KOPT-K1 (cell line): ENCODE results near the gene TALDO1.
A peak's percentile ranks its signal among the peaks of the same experiment; 100 is the strongest.

Source experiments
- H3K27ac ChIP-seq: fragments of 200-600 bp; sonication (generic); 2 replicates; pipeline ENCODE4 v1.5.1; 2016; ENCODE audit warnings: antibody characterized with exemption, mild to moderate bottlenecking, low read depth, low read length; ENCODE audit not compliant: poor library complexity, severe bottlenecking
- H3K36me3 ChIP-seq: fragments of 200-600 bp; sonication (generic); 2 replicates; pipeline ENCODE4 v1.5.1; 2017; ENCODE audit warnings: antibody characterized with exemption, mild to moderate bottlenecking, low read length, moderate library complexity; ENCODE audit not compliant: insufficient read depth
- H3K9me3 ChIP-seq: fragments of 200-600 bp; sonication (generic); 2 replicates; pipeline ENCODE4 v1.5.1; 2017; ENCODE audit warnings: antibody characterized with exemption, low read length, mild to moderate bottlenecking; ENCODE audit not compliant: insufficient read depth, poor library complexity, severe bottlenecking

TALDO1 gene

GRCh38 chr11:777288-778255, 30.3 kb downstream of the TALDO1 start, which contains the start of gene GATD1:
GATD1 (minus strand) TSS chr11:777487; CDS start chr11:777462, 25 bp downstream.
- Histone ChIP-seq H3K9me3 (no peaks in the 10 kb centered on the region), H3K36me3 (peaks cover 40% of the 10 kb centered on the region), H3K27ac (peak within 1 kb of the TSS; percentile 91)

DNA sequence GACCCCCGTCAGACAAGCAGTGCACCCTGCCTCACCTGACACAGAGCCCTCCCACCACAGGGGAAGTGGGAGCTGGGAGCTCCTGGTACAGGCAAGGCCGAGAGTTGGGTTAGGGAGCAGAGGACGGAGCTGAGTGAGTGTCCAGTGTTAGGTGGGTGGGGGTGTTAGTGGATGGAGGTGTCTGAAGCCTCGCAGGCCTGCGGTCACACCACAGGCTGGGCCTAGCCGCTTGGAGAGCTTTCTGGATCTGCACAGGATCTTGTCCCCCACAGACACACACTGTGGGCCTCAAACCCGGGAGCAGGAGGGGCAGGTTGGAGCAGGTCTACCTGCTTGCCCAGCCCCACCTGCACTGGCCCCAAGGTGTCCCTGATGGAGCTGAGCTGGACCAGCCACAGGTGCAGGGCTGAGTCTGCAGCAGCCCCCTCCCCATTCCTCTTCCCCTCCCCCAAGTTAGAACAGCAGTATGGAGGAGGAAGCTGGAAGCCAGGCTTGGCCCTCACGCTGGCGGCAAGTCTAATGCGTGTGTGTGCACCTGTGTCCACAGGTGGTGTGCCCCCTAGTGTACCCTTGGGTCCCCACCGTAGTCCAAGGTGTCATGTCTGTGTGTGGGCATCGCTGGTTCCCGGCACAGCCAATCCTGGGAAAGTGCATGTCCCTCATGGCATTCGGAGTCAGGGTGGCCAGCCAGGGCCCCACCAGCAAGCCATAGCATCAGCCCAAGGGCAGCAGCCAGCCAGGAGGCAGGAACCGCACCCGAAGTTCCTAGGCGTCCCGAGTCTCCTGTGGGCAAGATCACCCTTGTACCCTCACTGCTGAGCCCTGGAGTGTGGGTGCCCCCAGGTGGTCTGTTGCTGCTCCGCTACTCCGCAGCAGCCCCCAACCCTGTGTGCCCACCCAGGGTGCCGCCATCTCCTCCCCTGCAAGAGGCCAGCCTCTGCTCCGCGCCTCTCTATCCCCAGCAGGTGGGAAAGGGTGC, 32.0 kb downstream of the TALDO1 start:
- Histone ChIP-seq H3K9me3 (no peaks in the 10 kb centered on the region), H3K27ac (no peak overlapping the region), H3K36me3 (peaks cover 23% of the 10 kb centered on the region; the same call in 1 of the 2 replicates)

DNA sequence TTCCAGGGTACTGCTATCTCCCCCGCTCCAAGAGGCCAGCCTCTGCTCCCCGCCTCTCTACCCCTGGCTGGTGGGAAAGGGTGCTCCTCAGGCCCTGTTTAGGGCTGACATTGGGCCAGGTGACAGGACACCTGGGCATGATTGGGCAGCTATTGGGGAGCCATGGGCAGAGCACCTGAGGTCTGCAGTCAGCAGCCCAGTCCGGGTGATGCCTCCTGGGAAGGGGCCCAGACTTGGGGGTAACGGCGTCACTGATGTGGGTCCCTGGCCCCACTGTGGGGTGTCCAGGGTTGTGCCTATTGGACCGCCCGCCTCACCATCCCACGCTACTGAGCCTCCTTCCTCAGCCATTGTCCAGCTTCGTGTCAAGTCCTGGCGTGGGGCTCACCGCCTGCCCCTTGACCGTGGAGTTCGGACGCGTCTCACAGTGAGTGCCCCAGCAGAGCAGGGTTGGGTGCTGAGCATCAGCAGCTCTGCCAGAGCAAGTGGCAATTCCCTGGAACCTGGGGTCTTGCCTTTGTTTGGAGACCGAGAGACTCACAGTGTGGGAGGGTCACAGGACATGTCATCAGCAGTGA, 32.8 kb downstream of the TALDO1 start:
- Histone ChIP-seq H3K9me3 (no peaks in the 10 kb centered on the region), H3K36me3 (peaks cover 15% of the 10 kb centered on the region; the same call in 1 of the 2 replicates), H3K27ac (no peak overlapping the region)

GRCh38 chr11:782264-783174, 35.3 kb downstream of the TALDO1 start:
- no peaks in the 10 kb centered on the region for H3K9me3 ChIP-seq
- H3K36me3 ChIP-seq = peaks cover 12% of the 10 kb centered on the region; the same call in 1 of the 2 replicates
- no peak overlapping the region for H3K27ac ChIP-seq

GRCh38 chr11:783581-784015, 36.3 kb downstream of the TALDO1 start:
- Histone ChIP-seq H3K36me3 (peaks cover 12% of the 10 kb centered on the region; the same call in 1 of the 2 replicates), H3K9me3 (no peaks in the 10 kb centered on the region), H3K27ac (no peak overlapping the region)

- H3K9me3 ChIP-seq = no peaks in the 10 kb centered on the region
- H3K36me3 ChIP-seq = peaks cover 7% of the 10 kb centered on the region; the same call in 1 of the 2 replicates
- no peak overlapping the region for H3K27ac ChIP-seq
These were observed 39.2 kb downstream of the TALDO1 start for GRCh38 chr11:786235-787083.

GRCh38 chr11:787084-787675, 39.9 kb downstream of the TALDO1 start:
- H3K36me3 ChIP-seq = peaks cover 14% of the 10 kb centered on the region; the same call in 1 of the 2 replicates
- H3K9me3 ChIP-seq = no peaks in the 10 kb centered on the region
- H3K27ac ChIP-seq = no peak overlapping the region

DNA sequence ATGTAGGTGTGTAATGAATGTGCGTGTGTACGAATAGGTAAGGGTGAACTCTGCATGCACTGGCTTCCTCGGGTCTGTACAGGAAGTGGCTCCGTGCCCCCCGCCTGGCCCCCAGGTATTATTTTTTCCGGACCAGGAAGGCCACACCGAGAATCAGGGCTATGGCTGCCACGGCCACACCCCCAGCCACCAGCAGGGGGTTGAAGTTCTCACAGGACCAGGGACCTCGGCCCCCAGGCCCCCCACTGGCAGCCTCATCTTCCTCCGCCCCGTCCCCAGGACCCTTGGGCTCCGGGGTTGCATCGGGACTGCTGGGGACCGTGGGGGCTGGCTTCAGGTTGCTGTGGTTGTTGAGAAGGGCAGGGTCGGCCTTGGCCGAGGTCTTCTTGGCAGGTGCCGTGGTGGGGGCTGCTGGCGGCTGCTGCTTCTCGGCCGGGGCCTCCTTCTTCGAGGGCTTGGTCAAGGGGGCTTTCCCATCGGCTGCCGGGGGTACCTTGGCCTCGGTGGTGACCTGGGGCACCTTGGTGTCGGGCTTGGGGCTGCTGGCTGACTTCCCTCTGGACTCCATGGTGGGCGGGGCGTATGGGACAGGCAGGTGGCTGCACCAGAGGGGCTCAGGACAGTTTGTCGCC, 40.9 kb downstream of the TALDO1 start:
- peaks cover 23% of the 10 kb centered on the region; the same call in 1 of the 2 replicates for H3K36me3 ChIP-seq
- no peak overlapping the region for H3K27ac ChIP-seq
- no peaks in the 10 kb centered on the region for H3K9me3 ChIP-seq

GRCh38 chr11:788953-789940, 42.0 kb downstream of the TALDO1 start:
- peaks cover 34% of the 10 kb centered on the region; the same call in 1 of the 2 replicates for H3K36me3 ChIP-seq
- H3K27ac ChIP-seq = no peak overlapping the region
- H3K9me3 ChIP-seq = no peaks in the 10 kb centered on the region

DNA sequence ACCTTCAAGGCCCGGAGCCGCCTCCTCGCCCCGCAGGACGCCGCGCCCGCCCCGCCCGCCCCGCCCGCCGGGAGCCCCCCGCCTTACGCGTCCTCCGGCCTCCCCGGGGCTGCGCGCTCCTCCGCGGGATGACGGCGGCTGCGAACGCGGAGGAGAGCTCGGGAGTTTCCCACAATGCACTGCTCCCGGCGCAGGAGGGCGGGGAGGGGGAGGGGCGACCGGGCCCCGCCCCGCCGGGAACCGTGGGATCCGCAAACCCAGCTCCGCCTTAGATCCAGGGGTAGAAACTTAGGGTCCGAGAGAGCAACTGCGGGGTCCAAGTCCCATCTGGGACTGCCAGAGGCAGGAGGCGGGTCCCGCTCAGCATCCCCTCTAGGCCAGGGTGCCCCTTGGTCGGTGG, 42.7 kb downstream of the TALDO1 start, which contains the start of gene CEND1:
CEND1 (minus strand) TSS at position 148 of the 400 bp plus-strand sequence. CDS start 1,514 bp downstream, outside the sequence.
- no peak within 1 kb of the TSS for H3K27ac ChIP-seq
- H3K9me3 ChIP-seq = no peaks in the 10 kb centered on the region
- peaks cover 40% of the 10 kb centered on the region; the same call in 1 of the 2 replicates for H3K36me3 ChIP-seq
